ENCODE data around the gene CDT1.

The CDT1 gene

DNA sequence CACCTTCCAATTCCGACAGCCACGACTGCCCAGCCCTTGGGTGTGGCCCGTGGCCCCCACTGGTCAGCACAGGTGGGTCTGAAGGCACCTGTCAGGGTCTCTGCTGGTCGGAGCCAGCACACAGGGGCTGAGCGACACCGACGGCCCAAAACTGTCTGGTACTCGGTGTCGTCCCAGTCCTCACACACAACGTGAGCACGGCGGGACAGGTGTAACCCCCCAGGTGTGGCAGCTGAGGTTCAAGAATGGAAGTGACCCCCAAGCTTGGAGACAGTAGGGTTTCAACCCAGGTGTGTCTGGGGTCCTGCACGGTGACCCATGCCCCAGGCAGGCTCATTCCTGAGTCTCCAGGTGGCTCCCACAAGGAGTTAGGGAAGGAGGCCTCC is 52.1 kb downstream of the CDT1 start:
- no peak for DNase-seq (ENCODE audit: low spot score)
- TF ChIP-seq, protein P1, sequence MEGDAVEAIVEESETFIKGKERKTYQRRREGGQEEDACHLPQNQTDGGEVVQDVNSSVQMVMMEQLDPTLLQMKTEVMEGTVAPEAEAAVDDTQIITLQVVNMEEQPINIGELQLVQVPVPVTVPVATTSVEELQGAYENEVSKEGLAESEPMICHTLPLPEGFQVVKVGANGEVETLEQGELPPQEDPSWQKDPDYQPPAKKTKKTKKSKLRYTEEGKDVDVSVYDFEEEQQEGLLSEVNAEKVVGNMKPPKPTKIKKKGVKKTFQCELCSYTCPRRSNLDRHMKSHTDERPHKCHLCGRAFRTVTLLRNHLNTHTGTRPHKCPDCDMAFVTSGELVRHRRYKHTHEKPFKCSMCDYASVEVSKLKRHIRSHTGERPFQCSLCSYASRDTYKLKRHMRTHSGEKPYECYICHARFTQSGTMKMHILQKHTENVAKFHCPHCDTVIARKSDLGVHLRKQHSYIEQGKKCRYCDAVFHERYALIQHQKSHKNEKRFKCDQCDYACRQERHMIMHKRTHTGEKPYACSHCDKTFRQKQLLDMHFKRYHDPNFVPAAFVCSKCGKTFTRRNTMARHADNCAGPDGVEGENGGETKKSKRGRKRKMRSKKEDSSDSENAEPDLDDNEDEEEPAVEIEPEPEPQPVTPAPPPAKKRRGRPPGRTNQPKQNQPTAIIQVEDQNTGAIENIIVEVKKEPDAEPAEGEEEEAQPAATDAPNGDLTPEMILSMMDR (IDR thresholded peaks at IDR 0.05; ENCODE audit: borderline replicate concordance, control extremely low read depth, extremely low read depth, insufficient read depth, missing control alignments) = no peak
- in situ Hi-C loops (cut with MboI; ENCODE audit: low sequenced_read_pairs, unreplicated experiment) = no loop called here

DNA sequence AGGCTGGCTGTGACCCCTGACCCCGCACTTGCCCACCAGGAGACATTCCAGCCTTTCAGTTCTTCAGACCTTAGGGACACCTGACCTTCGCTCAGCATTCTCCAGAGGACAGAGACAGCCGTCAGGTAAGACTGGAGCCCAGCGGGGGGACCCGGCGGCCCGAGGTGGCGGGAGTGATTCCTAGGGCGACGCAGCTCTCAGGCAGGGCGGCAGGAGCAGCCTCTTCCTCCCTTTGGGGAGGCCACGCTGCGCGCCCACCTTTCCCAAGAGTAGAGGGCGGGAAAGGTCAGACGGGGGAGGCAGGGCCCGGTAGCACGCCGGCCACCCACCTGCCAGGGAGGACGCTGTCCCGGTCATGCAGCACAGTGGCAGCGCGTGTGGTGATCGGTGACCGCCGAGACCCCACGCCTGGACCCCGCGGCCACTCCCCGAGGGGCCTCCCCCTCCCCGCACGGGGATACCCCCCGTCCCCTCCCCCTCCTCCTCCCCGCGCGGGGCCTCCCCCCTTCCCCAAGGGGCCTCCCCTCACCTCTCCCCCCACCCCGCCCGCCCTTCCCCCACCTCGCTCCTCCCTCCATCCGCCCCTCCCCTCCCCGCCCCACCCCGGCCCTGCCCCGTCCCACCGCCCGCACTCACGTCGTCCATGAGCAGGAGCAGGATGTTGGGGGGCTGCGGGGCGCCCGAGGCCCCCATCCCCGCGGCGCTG is 52.7 kb downstream of the CDT1 start:
- in situ Hi-C loops (cut with MboI; ENCODE audit: low sequenced_read_pairs, unreplicated experiment) = no loop called here
- TF ChIP-seq, protein P1 (IDR thresholded peaks at IDR 0.05; ENCODE audit: borderline replicate concordance, control extremely low read depth, extremely low read depth, insufficient read depth, missing control alignments) = no peak
- DNase-seq (ENCODE audit: low spot score) = no peak

DNA sequence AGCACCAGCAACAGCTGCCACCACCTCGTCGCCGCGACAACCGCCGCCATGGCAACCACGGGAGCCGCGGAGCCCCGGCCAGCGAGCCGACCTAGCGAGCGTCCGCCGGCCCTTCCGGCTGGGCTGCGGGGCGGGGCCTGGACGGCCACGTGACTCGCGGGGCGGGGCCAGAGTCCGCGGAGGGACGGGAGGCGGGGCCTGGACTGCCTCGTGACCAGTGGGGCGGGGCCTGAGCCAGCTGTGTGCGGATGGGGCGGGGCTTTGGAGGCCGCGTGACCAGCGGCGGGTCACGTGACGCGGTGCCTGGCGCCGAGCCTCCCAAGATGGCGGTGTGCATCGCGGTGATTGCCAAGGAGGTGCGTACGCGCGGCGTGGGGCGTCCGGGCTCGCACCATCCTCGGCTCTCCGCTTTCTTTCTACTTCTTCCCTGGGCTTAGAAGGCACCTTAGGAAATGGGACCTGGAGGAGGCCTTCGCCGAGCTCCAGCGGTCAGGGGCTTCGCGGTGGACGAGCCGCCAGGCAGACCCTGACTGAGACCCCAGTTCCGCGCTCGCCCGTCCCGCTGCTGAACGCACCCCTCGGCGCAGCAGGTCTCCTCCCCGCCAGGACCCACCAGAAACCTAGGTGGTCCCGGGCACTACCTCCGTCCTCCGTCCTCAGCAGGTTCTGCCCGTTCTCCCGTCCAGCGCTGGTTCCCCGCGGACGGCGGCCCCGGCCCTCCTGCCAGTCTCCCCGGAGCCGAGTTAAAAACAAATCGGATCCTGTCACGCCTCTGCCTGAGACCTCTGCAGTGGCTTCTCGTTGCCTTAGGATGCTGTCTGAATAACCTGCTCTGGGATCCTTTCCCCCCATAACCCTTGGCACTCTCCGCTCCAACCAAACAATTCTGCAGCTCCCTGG is 53.5 kb downstream of the CDT1 start, which contains the start of the genes GALNS and TRAPPC2L:
Gene GALNS, minus strand, starts transcription at position 120 of the 900 bp plus-strand sequence. Its CDS starts 70 bp downstream, at position 50.
Gene TRAPPC2L, plus strand, starts transcription at position 300 of the 900 bp plus-strand sequence. Its CDS starts 24 bp downstream, at position 324.
- in situ Hi-C loops (cut with MboI; ENCODE audit: low sequenced_read_pairs, unreplicated experiment) = no loop called here
- TF ChIP-seq, protein P1 (IDR thresholded peaks at IDR 0.05; ENCODE audit: borderline replicate concordance, control extremely low read depth, extremely low read depth, insufficient read depth, missing control alignments) = no peak
- DNase-seq (ENCODE audit: low spot score) = peak; percentile 100

- peak; percentile 91 for DNase-seq (ENCODE audit: low spot score)
- in situ Hi-C loops (cut with MboI; ENCODE audit: low sequenced_read_pairs, unreplicated experiment) = no loop called here
- TF ChIP-seq, protein P1 (IDR thresholded peaks at IDR 0.05; ENCODE audit: borderline replicate concordance, control extremely low read depth, extremely low read depth, insufficient read depth, missing control alignments) = peak; percentile 68
Observed at GRCh38 chr16:88857728-88858339, 54.2 kb downstream of the CDT1 start.

Measured in GM13976 (cell line).